ENCODE measurements around the gene TRIM6. TPM values are rescaled to one million over a fixed set of nuclear protein-coding genes. Genes with fewer than 3 reads are reported as not detected.
"Not testable (repeated sequence)": the region's sequence is repeated elsewhere in the genome, so short reads cannot be mapped to it uniquely, and the experiment has no call there.

The TRIM6 gene
- total and polyA plus RNA-seq, 2 donors (not counting 3 experiments of a cell fraction or from before 2014, with no cell fraction given) = 3.9 to 5.6 TPM

- no peaks in the 10 kb centered on the region for H3K9me1 ChIP-seq (replicated peaks; ENCODE audit: control insufficient read depth, extremely low read depth, insufficient read depth, low read length)
- no peak overlapping the region for H3K4me2 ChIP-seq (ENCODE audit: insufficient read depth, low read length)
- no peak overlapping the region for H3K9ac ChIP-seq (replicated peaks; ENCODE audit: extremely low read depth, insufficient read depth, low read length)
- no peak for TF ChIP-seq JUN (IDR thresholded peaks at IDR 0.05; ENCODE audit: borderline replicate concordance, insufficient read depth, insufficient read length, low read depth)
- no peak for TF ChIP-seq CTCF (IDR thresholded peaks at IDR 0.05; ENCODE audit: extremely low read depth in 1 of 2, insufficient read depth in 1 of 2, low read depth in 1 of 2, low read length in 2 of 2)
- TF ChIP-seq MYC (IDR thresholded peaks at IDR 0.05; ENCODE audit: low read depth, low read length) = no peak
- TF ChIP-seq POLR2A (IDR thresholded peaks at IDR 0.05; ENCODE audit: low read depth, low read length) = no peak
- TF ChIP-seq EZH2 (IDR thresholded peaks at IDR 0.05; ENCODE audit: borderline replicate concordance, low read depth, low read length, severe bottlenecking) = no peak
- no peak for TF ChIP-seq FOS (IDR thresholded peaks at IDR 0.05; ENCODE audit: borderline replicate concordance, insufficient read depth, low read length)
- no peak for TF ChIP-seq GATA2 (IDR thresholded peaks at IDR 0.05; ENCODE audit: insufficient read depth, insufficient read length, low read depth, low read length)
- TF ChIP-seq MAX (IDR thresholded peaks at IDR 0.05; ENCODE audit: insufficient read depth, insufficient read length) = no peak
- no peak for TF ChIP-seq POLR2AphosphoS5 (IDR thresholded peaks at IDR 0.05; ENCODE audit: insufficient read depth, low read depth, low read length)
- H3K36me3 ChIP-seq (ENCODE audit: control insufficient read depth in 2 of 2, extremely low read depth in 1 of 2, insufficient read depth in 2 of 2, low read length in 2 of 2) = no peaks in the 10 kb centered on the region
- DNase-seq (ENCODE audit: low read depth, low spot score) = no peak
- no peak for FAIRE-seq
- POLR2A ChIA-PET = no interaction called here
- H3K4me3 ChIP-seq (replicated peaks in 1 of 3; ENCODE audit: insufficient read depth in 1 of 3, low read depth in 1 of 3, low read length in 3 of 3) = no peak overlapping the region
- no peak overlapping the region for H3K27ac ChIP-seq (ENCODE audit: insufficient read depth, low read depth, low read length)
- no peaks in the 10 kb centered on the region for H3K79me2 ChIP-seq (ENCODE audit: control insufficient read depth, insufficient read depth, low read length)
- H4K20me1 ChIP-seq (replicated peaks; ENCODE audit: control insufficient read depth, extremely low read depth, insufficient read depth, low read length) = no peaks in the 10 kb centered on the region
- BruUV-seq (replicated peaks) = no TSS peak
- H3K27me3 ChIP-seq (ENCODE audit: control insufficient read depth in 2 of 2, insufficient read depth in 2 of 2, low read length in 2 of 2) = peaks cover 0 to 3% of the 10 kb centered on the region in 2 experiments
- no peaks in the 10 kb centered on the region for H3K9me3 ChIP-seq (replicated peaks; ENCODE audit: control insufficient read depth, insufficient read depth, low read length)
- H3K4me1 ChIP-seq (ENCODE audit: control insufficient read depth, extremely low read depth, insufficient read depth, low read length) = no peaks in the 10 kb centered on the region
- intact Hi-C loops (cut with micrococcal nuclease) (no loop called here), dilution Hi-C loops (cut with MboI; ENCODE audit: extremely low pct_ligation_motif_present, low sequenced_read_pairs) (no loop called here)
- no peak overlapping the region for H2AFZ ChIP-seq (ENCODE audit: low read depth, low read length)
- CTCF ChIA-PET = no interaction called here
These were observed 15.4 kb upstream of the TRIM6 start for GRCh38 chr11:5581014-5581413.

- H3K9me3 ChIP-seq (replicated peaks; ENCODE audit: control insufficient read depth, insufficient read depth, low read length); H3K4me2 ChIP-seq (ENCODE audit: insufficient read depth, low read length); H2AFZ ChIP-seq (ENCODE audit: low read depth, low read length); H3K4me1 ChIP-seq (ENCODE audit: control insufficient read depth, extremely low read depth, insufficient read depth, low read length); BruUV-seq (replicated peaks); dilution Hi-C loops (cut with MboI; ENCODE audit: extremely low pct_ligation_motif_present, low sequenced_read_pairs); POLR2A ChIA-PET; CTCF ChIA-PET; H3K9ac ChIP-seq (replicated peaks; ENCODE audit: extremely low read depth, insufficient read depth, low read length); H3K4me3 ChIP-seq (replicated peaks in 1 of 3; ENCODE audit: insufficient read depth in 1 of 3, low read depth in 1 of 3, low read length in 3 of 3); H3K79me2 ChIP-seq (ENCODE audit: control insufficient read depth, insufficient read depth, low read length); DNase-seq (ENCODE audit: low read depth, low spot score); H3K9me1 ChIP-seq (replicated peaks; ENCODE audit: control insufficient read depth, extremely low read depth, insufficient read depth, low read length); H3K27ac ChIP-seq (ENCODE audit: insufficient read depth, low read depth, low read length); H3K27me3 ChIP-seq (ENCODE audit: control insufficient read depth in 2 of 2, insufficient read depth in 2 of 2, low read length in 2 of 2); intact Hi-C loops (cut with micrococcal nuclease); H3K36me3 ChIP-seq (ENCODE audit: control insufficient read depth in 2 of 2, extremely low read depth in 1 of 2, insufficient read depth in 2 of 2, low read length in 2 of 2); H4K20me1 ChIP-seq (replicated peaks; ENCODE audit: control insufficient read depth, extremely low read depth, insufficient read depth, low read length); FAIRE-seq: not testable (repeated sequence)
These were observed 12.0 kb upstream of the TRIM6 start for GRCh38 chr11:5584458-5584857.

GRCh38 chr11:5589906-5590305 lies 6.5 kb upstream of the TRIM6 start:
- dilution Hi-C loops (cut with MboI; ENCODE audit: extremely low pct_ligation_motif_present, low sequenced_read_pairs); H3K27me3 ChIP-seq (ENCODE audit: control insufficient read depth in 2 of 2, insufficient read depth in 2 of 2, low read length in 2 of 2); H2AFZ ChIP-seq (ENCODE audit: low read depth, low read length); H4K20me1 ChIP-seq (replicated peaks; ENCODE audit: control insufficient read depth, extremely low read depth, insufficient read depth, low read length); H3K27ac ChIP-seq (ENCODE audit: insufficient read depth, low read depth, low read length); DNase-seq (ENCODE audit: low read depth, low spot score); FAIRE-seq; H3K36me3 ChIP-seq (ENCODE audit: control insufficient read depth in 2 of 2, extremely low read depth in 1 of 2, insufficient read depth in 2 of 2, low read length in 2 of 2); H3K79me2 ChIP-seq (ENCODE audit: control insufficient read depth, insufficient read depth, low read length); H3K9me3 ChIP-seq (replicated peaks; ENCODE audit: control insufficient read depth, insufficient read depth, low read length); H3K4me3 ChIP-seq (replicated peaks in 1 of 3; ENCODE audit: insufficient read depth in 1 of 3, low read depth in 1 of 3, low read length in 3 of 3); BruUV-seq (replicated peaks); POLR2A ChIA-PET; H3K9me1 ChIP-seq (replicated peaks; ENCODE audit: control insufficient read depth, extremely low read depth, insufficient read depth, low read length); H3K9ac ChIP-seq (replicated peaks; ENCODE audit: extremely low read depth, insufficient read depth, low read length); H3K4me1 ChIP-seq (ENCODE audit: control insufficient read depth, extremely low read depth, insufficient read depth, low read length); H3K4me2 ChIP-seq (ENCODE audit: insufficient read depth, low read length): not testable (repeated sequence)
- intact Hi-C loops (cut with micrococcal nuclease) = loop anchor here (10.0 kb wide), 1 partner anchor 645 kb away; the partner anchor contains the start of genes CNGA4 and FHIP1B
- CTCF ChIA-PET = interaction anchor here (1.3 kb wide), 1 partner anchor 10 kb away, joined by 3 read pairs; no protein-coding TSS in a partner anchor

Data from endothelial cell of umbilical vein (primary cell).